ENCODE results near the gene ST7.
A peak's percentile ranks its signal among the peaks of the same experiment; 100 is the strongest.
"Not testable (repeated sequence)": the region's sequence is repeated elsewhere in the genome, so short reads cannot be mapped to it uniquely, and the experiment has no call there.

The ST7 gene

GRCh38 chr7:117220836-117221235, 267.5 kb downstream of the ST7 start:
- DNase-seq (ENCODE audit: low read depth, low spot score), result no peak

GRCh38 chr7:117225536-117225935, 272.2 kb downstream of the ST7 start:
- no peak for DNase-seq (ENCODE audit: low read depth, low spot score)

- DNase-seq (ENCODE audit: low read depth, low spot score), result no peak
Measured at GRCh38 chr7:117227091-117227490, 273.8 kb downstream of the ST7 start.

- no peak for DNase-seq (ENCODE audit: low read depth, low spot score)
Measured at GRCh38 chr7:117229350-117229749, 276.0 kb downstream of the ST7 start.

- peak; percentile 76 for DNase-seq (ENCODE audit: low read depth, low spot score)
Measured at GRCh38 chr7:117230276-117231046, 277.2 kb downstream of the ST7 start.

- DNase-seq (ENCODE audit: low read depth, low spot score), result no peak
Measured at GRCh38 chr7:117231047-117231359, 277.7 kb downstream of the ST7 start.

GRCh38 chr7:117237646-117238045, 284.3 kb downstream of the ST7 start:
- DNase-seq (ENCODE audit: low read depth, low spot score), result no peak

GRCh38 chr7:117238472-117238871, 285.2 kb downstream of the ST7 start:
- no peak for DNase-seq (ENCODE audit: low read depth, low spot score)

- no peak for DNase-seq (ENCODE audit: low read depth, low spot score)
Measured at GRCh38 chr7:117238937-117239336, 285.6 kb downstream of the ST7 start.

- no peak for DNase-seq (ENCODE audit: low read depth, low spot score)
Measured at GRCh38 chr7:117241088-117241487, 287.8 kb downstream of the ST7 start.

GRCh38 chr7:117243390-117243789, 290.1 kb downstream of the ST7 start:
- DNase-seq (ENCODE audit: low read depth, low spot score), result no peak

- not testable (repeated sequence) for DNase-seq (ENCODE audit: low read depth, low spot score)
Measured at GRCh38 chr7:117245703-117246102, 292.4 kb downstream of the ST7 start.

GRCh38 chr7:117247809-117248208, 294.5 kb downstream of the ST7 start:
- DNase-seq (ENCODE audit: low read depth, low spot score), result peak; percentile 50

- no peak for DNase-seq (ENCODE audit: low read depth, low spot score)
Measured at GRCh38 chr7:117248829-117249228, 295.5 kb downstream of the ST7 start.

GRCh38 chr7:117249696-117250095, 296.4 kb downstream of the ST7 start:
- no peak for DNase-seq (ENCODE audit: low read depth, low spot score)

- no peak for DNase-seq (ENCODE audit: low read depth, low spot score)
Measured at GRCh38 chr7:117250245-117250644, 296.9 kb downstream of the ST7 start.

- no peak for DNase-seq (ENCODE audit: low read depth, low spot score)
Measured at GRCh38 chr7:117250801-117251200, 297.5 kb downstream of the ST7 start.

- DNase-seq (ENCODE audit: low read depth, low spot score), result peak; percentile 64
Measured at GRCh38 chr7:117251687-117252086, 298.4 kb downstream of the ST7 start.

GRCh38 chr7:117259615-117260014, 306.3 kb downstream of the ST7 start:
- no peak for DNase-seq (ENCODE audit: low read depth, low spot score)

- DNase-seq (ENCODE audit: low read depth, low spot score), result no peak
Measured at GRCh38 chr7:117262546-117262945, 309.2 kb downstream of the ST7 start.

- DNase-seq (ENCODE audit: low read depth, low spot score), result no peak
Measured at GRCh38 chr7:117264716-117265115, 311.4 kb downstream of the ST7 start.

GRCh38 chr7:117269417-117269816, 316.1 kb downstream of the ST7 start:
- DNase-seq (ENCODE audit: low read depth, low spot score), result peak; percentile 64

- peak; percentile 36 for DNase-seq (ENCODE audit: low read depth, low spot score)
Measured at GRCh38 chr7:117269886-117270285, 316.6 kb downstream of the ST7 start.

GRCh38 chr7:117270371-117270770, 317.1 kb downstream of the ST7 start:
- DNase-seq (ENCODE audit: low read depth, low spot score), result no peak
